ENCODE data around the gene TMC8.
A peak's percentile ranks its signal among the peaks of the same experiment; 100 is the strongest.

Gene TMC8

DNA sequence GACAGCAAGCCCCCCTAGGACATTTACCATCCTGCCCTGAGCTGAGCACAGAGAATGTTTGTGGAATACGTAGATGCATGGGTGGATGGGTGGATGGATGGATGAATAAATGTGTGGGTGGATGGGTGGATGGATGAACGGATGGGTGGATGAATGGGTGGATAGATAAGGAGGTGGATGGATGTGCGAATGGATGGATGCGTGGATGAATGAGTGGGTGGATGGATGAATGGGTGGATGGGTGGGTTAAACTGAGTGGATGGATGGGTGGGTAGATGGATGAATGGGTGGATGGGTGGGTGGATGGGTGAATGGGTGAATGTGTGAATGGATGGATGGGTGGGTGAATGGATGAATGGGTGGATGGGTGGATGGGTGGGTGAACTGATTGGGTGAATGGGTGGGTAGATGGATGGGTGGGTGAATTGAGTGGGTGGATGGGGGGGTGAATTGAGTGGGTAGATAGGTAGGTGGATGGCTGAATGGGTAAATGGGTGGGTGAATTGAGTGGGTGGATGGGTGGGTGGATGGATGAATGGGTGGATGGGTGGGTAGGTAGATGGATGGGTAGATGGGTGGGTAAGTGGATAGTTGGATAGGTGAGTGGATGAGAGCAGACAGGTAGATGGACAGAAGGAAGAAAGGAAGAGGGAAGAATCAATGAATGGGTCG is 7.2 kb upstream of the TMC8 start:
- DNase-seq = no peak

DNA sequence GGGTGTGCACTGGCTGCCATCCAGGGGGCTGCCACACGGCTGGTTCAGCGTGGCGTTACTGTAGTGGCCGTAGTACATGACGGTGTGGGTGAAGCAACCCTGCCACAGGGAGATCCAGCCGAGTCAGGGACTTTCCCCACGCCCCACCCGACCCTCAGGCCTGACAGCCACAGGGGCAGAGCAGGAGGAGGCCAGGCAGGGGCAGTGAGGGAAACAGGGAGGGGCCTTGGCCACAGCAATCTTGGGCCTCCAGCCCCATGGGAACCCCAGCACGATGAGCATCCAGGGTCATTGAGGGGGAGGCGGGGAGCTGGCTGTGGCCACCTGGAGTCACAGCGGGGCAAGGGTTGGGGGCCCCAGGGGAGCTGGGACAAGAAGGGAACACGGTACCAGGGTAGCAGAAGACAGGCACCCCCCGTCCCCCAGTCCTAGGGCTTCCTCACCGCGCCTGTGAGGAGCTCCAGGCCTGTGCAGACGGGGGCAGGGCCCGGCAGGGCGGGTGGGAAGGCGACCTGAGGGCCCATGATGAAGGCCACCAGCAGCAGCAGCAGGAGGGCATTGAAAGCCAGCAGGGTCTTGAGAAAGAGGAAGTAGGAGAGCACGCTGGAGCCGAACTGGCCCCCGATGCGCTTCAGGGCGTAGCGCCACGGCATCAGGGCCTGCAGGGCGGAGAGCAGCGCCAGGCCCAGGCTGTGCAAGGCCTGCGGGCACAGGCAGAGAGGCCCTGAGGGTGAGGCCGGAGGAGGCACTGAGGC is 6.3 kb upstream of the TMC8 start:
- no peak for DNase-seq

DNA sequence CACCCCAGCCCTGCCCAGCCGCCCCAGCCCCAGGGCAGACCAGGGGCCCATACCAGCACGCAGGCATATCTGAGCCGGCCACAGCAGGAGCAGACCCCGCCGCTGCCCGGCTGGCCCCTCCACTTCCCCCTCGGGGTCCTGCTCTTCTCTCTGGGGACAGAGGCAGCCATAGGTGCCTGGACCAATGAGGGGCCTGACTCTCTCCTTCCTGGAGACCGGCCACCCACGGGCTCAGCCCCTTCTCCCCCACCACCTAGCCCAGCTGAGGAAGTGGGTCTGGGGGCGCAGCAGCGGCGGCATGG is 5.8 kb upstream of the TMC8 start:
- no peak for DNase-seq

DNA sequence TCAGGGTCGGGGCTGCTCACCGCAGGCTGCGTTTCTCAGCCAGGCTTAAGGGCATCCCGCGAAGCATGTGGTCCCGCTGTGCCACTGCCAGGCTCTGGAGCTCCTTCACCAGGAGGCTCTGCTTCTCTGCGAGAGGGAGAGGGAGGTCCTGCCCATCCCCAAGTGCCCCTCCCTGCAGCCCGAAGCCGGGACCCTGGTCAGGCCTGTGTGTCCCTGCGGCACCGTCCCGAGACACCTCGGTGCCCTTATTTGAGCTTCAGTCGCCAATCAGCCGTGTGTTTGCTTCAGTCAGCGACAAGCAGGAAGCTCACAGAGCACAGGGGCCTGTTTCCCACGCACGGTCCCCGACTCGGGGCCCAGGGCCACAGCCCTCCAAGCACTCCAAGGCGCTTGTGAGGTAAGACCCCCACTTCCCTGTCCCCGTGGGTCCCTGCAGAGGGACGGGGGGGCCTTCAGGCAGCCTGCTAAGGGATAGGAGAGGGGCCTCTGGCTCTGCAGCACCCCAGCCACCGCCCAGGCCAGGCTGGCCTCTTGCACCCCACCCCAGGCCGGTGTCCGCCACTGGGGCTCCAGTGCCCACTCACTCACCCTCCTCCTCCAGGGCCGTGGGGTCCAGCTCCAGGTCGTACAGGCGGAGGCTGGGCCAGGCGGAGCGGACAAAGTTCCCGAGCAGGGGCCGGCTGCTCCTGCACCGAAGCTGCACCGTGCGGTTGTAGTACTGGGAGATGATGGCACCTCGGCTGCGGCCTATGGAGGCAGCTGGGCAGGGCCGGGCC is 5.2 kb upstream of the TMC8 start:
- DNase-seq = no peak

DNA sequence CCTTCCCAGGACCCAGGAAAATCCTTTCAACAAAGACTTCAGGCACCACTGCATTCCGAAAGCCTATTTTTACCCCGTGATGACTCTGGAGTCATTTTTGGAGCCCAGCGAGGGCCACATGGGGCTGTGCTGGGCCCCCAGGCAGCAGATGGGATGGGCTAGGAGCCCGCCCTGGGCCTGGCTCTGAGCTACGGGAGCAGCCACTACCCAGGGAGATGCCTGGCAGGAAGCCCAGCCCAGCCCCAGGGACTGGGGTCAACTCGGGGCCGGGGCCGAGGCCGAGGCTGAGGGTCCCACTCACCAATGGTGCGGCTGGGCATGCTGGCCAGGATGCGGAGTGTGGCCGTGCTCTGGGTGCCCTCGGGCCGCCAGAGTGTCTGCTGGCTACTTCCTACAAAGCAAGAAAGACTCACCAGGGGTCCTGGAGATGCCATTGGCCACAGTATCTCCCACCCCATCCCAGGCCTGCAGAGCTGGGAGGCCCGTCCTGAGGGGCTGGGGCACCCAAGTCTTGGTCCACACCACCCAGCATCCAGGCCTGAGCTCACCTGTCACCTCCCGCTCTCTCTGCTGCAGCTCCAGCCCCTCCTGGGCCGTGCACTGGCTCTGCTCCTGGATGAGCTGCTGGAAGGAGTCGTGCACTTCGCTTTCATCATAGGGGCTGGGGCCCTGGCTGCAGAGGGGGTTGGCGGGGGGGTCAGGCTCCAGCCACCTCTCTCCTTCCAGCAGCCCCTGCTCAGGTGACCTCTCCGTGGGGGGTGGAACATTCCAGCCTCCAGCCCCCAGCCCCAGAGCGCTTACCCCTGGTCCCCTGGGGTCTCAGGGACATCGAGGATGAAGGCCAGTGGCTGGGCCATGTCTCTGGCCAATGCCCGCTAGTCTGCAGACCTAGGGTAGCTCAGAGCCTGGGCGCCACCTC is 4.3 kb upstream of the TMC8 start:
- peak in 1 of 58 donors; percentile 30 for DNase-seq

DNA sequence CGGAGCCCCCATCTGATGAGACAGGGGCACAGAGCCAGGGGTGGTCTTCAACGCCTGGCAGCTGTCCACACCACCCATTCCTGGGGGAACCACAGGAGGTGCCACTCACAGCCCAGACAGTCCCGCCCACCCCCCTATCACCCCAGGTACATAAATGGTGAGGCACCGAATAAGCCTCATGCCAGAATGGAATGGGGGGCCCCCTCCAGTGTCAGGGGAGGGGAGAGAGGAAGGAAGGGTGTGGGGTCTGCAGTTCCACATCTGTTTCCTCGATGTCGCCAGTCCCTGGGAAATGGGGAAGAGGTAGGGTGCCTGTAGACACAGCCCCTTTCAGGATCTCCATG is 3.7 kb upstream of the TMC8 start:
- no peak for DNase-seq

DNA sequence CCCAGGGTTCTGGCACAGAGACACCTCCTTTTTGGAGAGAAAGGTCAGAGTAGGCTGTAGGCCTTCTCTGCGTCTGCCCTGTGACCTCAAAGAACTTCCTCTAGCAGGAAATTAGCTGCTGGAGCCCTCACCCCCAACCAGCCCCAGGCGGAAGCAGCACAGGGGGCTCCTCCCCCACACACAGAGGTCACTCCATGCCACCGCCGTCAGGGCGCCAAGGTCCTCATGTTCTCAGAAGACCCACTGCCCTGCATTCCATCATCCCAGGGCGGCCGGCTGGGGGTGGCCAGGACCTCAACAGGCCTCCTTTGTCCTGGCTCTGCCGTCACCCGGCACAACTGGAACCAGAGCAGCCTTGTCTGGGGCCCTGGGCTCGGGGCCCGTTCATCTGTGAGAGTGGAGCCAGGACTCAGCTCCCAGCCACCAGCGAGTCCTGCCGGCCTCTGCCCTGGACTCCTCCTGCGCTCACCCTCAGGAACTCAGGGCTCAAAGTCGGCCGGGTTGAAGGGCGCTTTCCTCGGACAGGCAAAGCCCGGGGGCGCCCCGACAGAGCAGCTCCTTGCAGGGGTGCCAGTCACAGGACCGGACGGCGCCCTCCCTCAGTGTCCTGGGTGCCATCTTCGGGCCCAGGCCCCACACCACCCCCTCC is 3.2 kb upstream of the TMC8 start:
- peak in 55 of 58 donors; percentile 28 to 92 (median 80) for DNase-seq

DNA sequence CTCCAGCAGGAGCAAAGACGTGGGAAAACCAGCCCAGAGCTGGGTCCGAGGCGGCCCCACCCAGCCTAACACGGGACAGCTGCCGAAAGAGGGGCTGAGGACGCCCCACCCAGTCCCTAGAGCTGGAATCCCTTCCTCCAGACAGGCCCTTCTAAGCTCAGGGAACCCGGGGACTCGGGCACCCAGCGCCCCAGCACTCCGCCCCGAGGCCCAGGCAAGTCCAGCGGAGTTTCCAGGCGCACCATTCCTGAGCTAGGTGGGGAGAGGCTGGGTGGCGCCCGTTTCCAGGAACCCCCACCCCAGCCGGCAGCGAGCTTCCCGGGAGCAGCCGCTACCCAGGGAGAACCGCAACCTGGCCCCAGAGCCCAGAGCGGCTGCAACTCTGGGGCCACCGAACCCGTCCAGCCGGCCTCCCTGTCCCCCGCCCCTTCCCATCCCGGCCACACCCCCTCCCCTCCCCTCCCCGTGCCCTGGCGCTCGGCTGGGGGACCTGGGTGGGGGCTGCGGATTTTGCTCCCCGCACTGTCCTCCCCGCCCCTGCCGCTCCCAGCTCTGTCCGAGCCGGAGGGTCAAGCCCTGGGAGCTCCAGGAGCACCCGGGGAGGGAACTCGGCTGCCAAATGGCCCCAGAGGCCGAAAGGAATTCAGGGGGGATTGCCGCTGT is 2.6 kb upstream of the TMC8 start:
- DNase-seq = peak in 12 of 58 donors; percentile 38 to 77 (median 56)

DNA sequence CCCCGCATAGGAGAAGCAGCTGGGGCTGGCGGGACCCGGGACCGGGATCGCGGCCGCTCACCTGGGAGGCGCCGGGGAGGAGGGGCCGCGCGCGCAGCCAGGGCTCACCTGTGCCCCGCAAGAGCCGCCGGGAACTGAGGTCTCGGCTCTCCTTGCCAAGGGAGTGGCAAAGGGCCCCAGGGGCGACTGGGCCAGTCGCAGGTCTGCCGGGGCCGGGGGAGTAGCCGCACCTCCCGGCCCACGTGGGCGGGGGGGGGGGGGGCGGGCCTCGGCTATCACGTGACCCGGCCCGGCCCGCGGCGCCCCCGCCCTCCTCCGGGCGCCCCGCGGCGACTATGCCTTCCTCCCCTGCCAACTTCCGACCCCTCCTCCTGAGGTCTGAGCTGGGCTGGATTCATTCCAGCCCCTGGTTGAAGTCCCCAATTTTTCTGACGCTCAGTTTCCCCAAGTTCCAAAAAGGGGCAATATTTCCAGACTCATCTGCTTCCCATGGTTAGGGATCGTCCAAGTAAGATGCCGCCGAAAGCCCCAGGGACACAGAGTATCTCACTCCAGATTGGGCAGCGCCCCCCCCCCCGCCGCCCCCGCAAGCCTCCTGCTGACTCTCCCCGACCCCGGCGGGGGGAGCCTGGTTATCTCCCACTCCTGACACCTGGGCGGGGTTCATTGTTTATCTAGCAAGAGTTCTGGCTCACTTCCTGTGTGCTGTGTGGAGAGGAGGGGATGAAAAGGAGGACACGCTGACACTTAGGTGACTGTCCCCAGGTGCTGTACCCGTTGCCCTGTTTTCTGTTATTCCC is 1.8 kb upstream of the TMC8 start, which contains the start of gene TMC6:
TSS of gene TMC6 (minus strand) at position 205 of the 800 bp plus-strand sequence. CDS start 1,923 bp downstream, outside the sequence.
- peak in 26 of 58 donors; percentile 26 to 76 (median 50) for DNase-seq

DNA sequence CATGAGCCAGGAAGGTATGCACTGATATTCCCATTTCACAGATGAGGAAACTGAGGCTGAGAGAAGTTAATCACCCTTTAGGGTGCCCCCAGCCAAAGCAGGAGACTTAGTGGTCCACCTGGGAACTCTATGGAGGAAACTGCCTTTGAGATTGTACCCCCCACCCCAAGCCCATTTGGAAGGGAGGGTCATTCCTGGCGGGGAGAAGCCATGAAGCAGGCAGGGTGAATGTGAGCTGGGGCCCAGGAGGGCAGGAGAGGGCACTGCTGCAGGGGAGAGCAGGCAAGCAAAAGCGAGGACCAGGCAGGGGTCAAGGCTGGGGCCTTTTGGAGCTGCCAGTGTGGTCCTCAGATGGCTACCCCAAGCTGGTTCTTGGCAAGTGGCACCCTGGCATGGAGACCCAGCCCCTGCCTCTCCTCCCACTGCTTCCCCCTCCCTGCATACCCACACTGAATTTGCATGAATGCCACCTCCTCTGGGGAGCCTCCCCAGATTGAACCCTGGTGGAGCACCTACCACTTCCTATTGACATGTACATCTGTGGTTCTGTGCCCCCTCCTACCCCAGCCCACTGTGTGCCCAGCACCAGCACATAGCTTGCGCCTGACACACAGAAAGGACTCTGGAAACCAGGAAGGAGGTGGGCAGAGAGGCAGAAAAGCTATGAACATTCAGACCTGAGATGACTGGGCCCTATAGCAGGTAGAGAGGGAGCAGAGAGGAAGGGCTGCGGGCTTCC is 1.1 kb upstream of the TMC8 start:
- DNase-seq = no peak

DNA sequence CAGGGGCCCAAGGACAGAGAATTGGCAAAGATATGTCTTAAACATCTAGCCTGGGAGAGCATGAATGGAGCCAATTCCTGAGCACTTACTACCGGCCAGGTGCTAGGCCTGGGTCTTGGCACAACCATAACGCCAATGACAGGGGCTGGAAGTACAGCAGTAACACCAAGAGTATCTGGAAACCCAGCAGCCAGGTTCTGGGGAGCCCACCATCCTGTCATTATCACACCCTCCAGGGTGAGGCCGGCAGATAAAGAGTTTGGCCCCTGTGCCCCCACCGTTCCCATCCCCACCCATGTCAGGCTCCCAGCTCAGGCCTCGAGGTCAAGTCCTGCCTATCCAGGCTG is 508 bp upstream of the TMC8 start:
- DNase-seq = no peak

DNA sequence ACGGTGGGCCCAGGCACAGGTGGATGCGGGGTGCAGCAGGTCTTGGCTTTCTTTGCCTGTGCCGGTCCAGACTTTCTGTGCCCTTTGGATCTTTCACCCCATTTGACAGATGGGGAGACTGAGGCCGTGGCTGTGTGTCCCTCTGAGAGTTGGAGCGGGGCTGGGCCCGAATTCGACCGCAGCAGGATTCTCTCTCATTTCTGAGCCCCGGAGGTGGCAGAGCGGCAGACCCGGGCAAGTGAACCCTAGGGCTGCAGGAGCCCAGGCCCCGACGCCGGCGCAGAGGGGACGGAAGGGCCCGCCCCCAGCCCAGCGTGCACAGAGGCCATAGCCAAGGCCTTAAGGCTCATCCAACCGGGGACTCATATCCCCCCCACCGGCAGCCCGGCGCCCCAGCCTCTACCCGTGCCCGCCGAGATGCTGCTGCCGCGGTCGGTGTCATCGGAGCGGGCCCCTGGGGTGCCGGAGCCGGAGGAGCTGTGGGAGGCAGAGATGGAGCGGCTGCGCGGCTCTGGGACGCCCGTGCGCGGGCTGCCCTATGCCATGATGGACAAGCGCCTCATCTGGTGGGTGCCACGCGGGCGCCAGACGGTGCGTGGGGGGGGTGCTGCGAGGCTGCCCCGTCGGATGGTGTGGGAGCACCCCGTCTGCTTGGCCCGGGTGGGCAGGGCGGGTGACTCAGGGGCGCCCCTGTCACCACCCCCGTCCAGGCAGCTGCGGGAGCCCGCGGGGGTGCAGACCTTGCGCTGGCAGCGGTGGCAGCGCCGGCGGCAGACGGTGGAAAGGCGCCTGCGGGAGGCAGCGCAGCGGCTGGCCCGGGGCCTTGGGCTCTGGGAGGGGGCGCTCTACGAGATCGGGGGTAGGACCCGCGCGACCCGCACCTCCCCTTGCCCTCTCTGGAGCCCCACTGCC is 857 bp downstream of the TMC8 start:
- DNase-seq = peak in 19 of 58 donors; percentile 10 to 67 (median 47)

DNA sequence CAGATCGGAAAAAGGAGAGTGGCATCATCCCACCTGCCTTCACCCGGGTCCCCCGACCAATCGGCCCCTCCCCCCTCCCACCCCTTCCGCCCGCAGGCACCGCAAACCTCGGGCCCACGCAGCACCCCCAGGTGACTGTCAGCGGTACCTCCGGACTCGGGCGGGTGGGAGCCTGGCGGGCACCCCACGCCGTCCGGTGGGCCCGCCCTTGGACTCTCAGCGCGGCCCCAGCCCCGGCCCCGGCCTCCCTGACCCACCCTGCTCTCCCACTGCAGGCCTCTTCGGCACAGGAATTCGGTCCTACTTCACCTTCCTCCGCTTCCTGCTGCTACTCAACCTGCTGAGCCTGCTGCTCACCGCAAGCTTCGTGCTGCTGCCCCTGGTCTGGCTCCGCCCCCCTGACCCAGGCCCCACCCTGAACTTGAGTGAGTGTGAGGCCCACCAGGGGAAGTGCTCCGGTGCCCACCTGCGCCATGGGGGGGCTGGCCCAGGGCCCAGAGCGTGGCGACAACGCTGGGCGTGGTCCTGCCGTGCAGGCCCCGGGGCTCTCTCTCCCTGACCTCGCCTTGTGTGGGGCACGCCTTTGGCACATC is 1.6 kb downstream of the TMC8 start:
- DNase-seq = no peak

DNA sequence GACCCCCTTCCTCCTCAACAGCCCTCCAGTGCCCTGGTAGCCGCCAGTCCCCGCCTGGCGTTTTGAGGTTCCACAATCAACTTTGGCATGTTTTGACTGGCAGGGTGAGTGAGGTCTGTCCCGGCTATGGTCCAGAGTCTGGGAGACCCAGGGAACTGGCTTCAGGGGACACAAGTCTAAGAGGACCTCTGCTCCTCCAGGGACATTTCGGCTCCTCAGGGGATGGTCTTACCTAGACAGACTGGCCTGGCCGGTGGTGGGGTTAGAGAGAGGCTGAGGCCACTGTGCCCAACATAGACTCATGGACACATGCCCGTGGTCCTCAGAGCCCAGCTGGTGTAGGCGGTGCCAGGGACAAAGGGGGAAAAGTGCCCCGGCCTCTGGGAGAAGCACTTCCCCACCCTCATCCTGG is 2.2 kb downstream of the TMC8 start:
- no peak for DNase-seq

DNA sequence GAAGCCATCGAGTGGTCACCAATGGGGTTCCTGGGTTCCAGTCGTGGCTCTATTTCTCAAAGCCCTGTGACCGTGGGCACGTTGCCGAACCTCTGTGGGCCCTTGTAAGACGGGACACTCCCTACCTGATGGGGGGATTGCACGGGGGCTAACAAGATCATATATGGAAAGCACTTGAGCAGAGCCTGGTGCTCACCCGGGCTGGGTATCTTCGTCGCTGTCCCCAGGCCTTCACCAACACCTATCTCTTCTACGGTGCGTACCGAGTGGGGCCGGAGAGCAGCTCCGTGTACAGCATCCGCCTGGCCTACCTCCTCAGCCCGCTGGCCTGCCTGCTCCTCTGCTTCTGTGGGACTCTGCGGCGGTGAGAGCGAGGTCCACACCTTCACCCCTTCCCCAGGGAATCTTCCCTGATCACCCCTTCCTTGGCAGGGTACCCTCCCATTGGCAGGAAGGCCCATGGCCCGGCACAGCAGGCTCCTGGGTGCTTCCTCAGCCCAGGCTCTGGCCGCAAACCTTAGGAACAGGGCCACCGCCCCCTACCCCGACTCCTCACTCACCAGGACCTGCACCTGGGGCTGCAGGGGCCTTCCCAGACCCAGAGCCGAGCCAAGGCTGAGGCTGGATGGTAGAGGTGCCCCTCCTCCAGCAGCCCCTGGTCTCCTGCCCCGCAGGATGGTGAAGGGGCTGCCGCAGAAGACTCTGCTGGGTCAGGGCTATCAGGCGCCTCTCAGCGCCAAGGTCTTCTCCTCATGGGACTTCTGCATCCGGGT is 2.8 kb downstream of the TMC8 start:
- DNase-seq = no peak

Measured in anterior cingulate cortex (tissue), 58 donors.